Liver (tissue), 9 donors: ENCODE measurements around the gene ANKRD50. TPM values are rescaled to one million over a fixed set of nuclear protein-coding genes. Genes with fewer than 3 reads are reported as not detected.

Source experiments
- DNase-seq: peaks from one replicate; pipeline ENCODE4 v3.0.0-alpha.2; 2017; ENCODE audit warnings: low spot score
- H3K27ac ChIP-seq, 2 donors: one replicate each; pipeline ENCODE4 v1.7.0; 2013; ENCODE audit warnings: inconsistent platforms in 2 of 2, low read length in 2 of 2, control low read depth in 1 of 2, low read depth in 1 of 2, mild to moderate bottlenecking in 1 of 2
- H3K27me3 ChIP-seq, 4 donors: one replicate each; pipeline versions ENCODE4 v1.6.1 to v1.7.0; 2013; ENCODE audit warnings: low read length in 3 of 4, inconsistent platforms in 1 of 4, mild to moderate bottlenecking in 1 of 4, moderate library complexity in 1 of 4; ENCODE audit not compliant: control insufficient read depth in 4 of 4, insufficient read depth in 4 of 4
- H3K36me3 ChIP-seq, 4 donors: one replicate each; pipeline versions ENCODE4 v1.6.1 to v1.7.0; 2013; ENCODE audit warnings: low read length in 3 of 4, mild to moderate bottlenecking in 3 of 4, low read depth in 1 of 4, moderate library complexity in 1 of 4; ENCODE audit not compliant: control insufficient read depth in 4 of 4, insufficient read depth in 3 of 4
- H3K4me1 ChIP-seq, 4 donors: one replicate each; pipeline versions ENCODE4 v1.6.1 to v1.7.0; 2013; ENCODE audit warnings: low read length in 3 of 4, mild to moderate bottlenecking in 3 of 4, moderate library complexity in 1 of 4; ENCODE audit not compliant: control insufficient read depth in 4 of 4, insufficient read depth in 4 of 4
- H3K4me3 ChIP-seq, 3 donors: one replicate each; pipeline versions ENCODE4 v1.6.1 to v1.7.0; 2013; ENCODE audit warnings: low read length in 3 of 3, control low read depth in 1 of 3, low read depth in 1 of 3, mild to moderate bottlenecking in 1 of 3
- H3K9ac ChIP-seq, 2 donors: one replicate each; pipeline ENCODE4 v1.7.0; 2013; ENCODE audit warnings: low read length in 2 of 2, mild to moderate bottlenecking in 2 of 2, moderate library complexity in 2 of 2, control low read depth in 1 of 2, low read depth in 1 of 2
- H3K9me3 ChIP-seq, 4 donors: one replicate each; pipeline versions ENCODE4 v1.6.1 to v1.7.0; 2013; ENCODE audit warnings: low read length in 3 of 4; ENCODE audit not compliant: control insufficient read depth in 4 of 4
- EGR1 ChIP-seq, 2 donors: IDR thresholded peaks; 2 replicates each; pipeline ENCODE4 v1.6.1; 2016 to 2018; ENCODE audit warnings: antibody characterized with exemption in 2 of 2, low read depth in 2 of 2
- HNF4A ChIP-seq, 2 donors: conservative IDR thresholded peaks; 2 replicates each; pipeline ENCODE4 v1.6.1; 2016; ENCODE audit warnings: antibody characterized with exemption in 2 of 2, mild to moderate bottlenecking in 2 of 2
- HNF4G ChIP-seq: IDR thresholded peaks from 2 replicates; pipeline ENCODE4 v1.6.1; 2016; ENCODE audit warnings: antibody characterized with exemption
- JUND ChIP-seq, 2 donors: IDR thresholded peaks; 2 replicates each; pipeline ENCODE4 v1.6.1; 2016; ENCODE audit warnings: antibody characterized with exemption in 2 of 2
- RAD21 ChIP-seq, 2 donors: IDR thresholded peaks; 2 replicates each; pipeline ENCODE4 v1.6.1; 2016; ENCODE audit warnings: antibody characterized with exemption in 2 of 2, mild to moderate bottlenecking in 2 of 2
- RXRA ChIP-seq, 2 donors: IDR thresholded peaks; 2 replicates each; pipeline ENCODE4 v1.6.1; 2017 to 2018; ENCODE audit warnings: antibody characterized with exemption in 2 of 2, mild to moderate bottlenecking in 1 of 2
- TAF1 ChIP-seq: conservative IDR thresholded peaks from 2 replicates; pipeline ENCODE4 v1.6.1; 2016; ENCODE audit warnings: antibody characterized with exemption, mild to moderate bottlenecking
- YY1 ChIP-seq: IDR thresholded peaks from 2 replicates; pipeline ENCODE4 v1.6.1; 2016; ENCODE audit warnings: antibody characterized with exemption, mild to moderate bottlenecking
- WGBS: extraction: QIAGEN DNeasy Blood & Tissue Kit; methylation state at CpG from one replicate; pipeline ENCODE4 v1.1.7; 2013; 5-methylcytosine and 5-hydroxymethylcytosine counted together
- polyA plus RNA-seq, 2 donors: library from polyadenylated mRNA; stranded (reverse) in 1 of 2; unstranded in 1 of 2; fragments of 200-250 nt in 1 of 2; fragments of >200 nt in 1 of 2; fragmentation: Nextera tagmentation in 1 of 2; extraction: Ambion mirVana in 1 of 2; gene quantifications; one replicate each; pipeline versions ENCODE4 v1.2.1 to v1.2.3, GENCODE V29; 2013 to 2015
- total RNA-seq, 2 donors: library from RNA; depleted of rRNA; stranded (reverse); fragments of >200 nt; gene quantifications; one replicate each; pipeline ENCODE4 v1.2.3, GENCODE V29; 2014
- TF ChIP-seq, protein P1 (sequence below): IDR thresholded peaks from 2 replicates; pipeline ENCODE4 v1.6.1; 2016; ENCODE audit warnings: antibody characterized with exemption
- TF ChIP-seq, protein P2 (sequence below): IDR thresholded peaks from 2 replicates; pipeline ENCODE4 v1.6.1; 2016; ENCODE audit warnings: antibody characterized with exemption, mild to moderate bottlenecking
- TF ChIP-seq, protein P3 (sequence below): IDR thresholded peaks from 2 replicates; pipeline ENCODE4 v1.6.1; 2016; ENCODE audit warnings: antibody characterized with exemption
- donor health status: healthy.
- donor health status: healthy.
- donor health status: healthy.
- donor health status: healthy.
- donor health status: healthy.

Gene ANKRD50
- total and polyA plus RNA-seq, 4 donors = 2.4 to 16.7 (median 6.0) TPM

DNA sequence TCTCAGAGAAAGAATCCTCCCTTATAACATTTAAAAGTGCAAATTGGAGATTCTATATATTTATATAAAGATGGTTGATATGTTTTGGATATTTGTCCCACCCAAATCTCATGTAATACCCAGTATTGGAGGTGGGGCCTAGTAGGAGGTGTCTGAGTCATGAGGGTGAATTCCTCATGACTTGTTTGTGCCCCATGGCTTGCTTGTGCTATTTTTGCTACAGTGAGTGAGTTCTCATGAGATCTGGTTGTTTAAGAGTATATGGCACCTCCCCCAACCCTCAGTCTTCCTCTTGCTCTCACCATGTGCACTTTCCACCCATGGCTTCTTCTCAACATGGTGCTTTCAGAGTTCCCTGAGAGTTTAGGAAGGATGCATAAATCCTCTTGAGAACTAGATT is 9.5 kb upstream of the ANKRD50 start:
- DNase-seq = no peak
- TF ChIP-seq RXRA (IDR thresholded peaks at IDR 0.05) (no peak), HNF4A (conservative IDR thresholded peaks at IDR 0.05) (no peak), TAF1 (no peak), EGR1 (IDR thresholded peaks at IDR 0.05; ENCODE audit: low read depth in 2 of 2) (no peak), HNF4G (no peak), YY1 (no peak), RAD21 (IDR thresholded peaks at IDR 0.05) (no peak)
- TF ChIP-seq, protein P1, sequence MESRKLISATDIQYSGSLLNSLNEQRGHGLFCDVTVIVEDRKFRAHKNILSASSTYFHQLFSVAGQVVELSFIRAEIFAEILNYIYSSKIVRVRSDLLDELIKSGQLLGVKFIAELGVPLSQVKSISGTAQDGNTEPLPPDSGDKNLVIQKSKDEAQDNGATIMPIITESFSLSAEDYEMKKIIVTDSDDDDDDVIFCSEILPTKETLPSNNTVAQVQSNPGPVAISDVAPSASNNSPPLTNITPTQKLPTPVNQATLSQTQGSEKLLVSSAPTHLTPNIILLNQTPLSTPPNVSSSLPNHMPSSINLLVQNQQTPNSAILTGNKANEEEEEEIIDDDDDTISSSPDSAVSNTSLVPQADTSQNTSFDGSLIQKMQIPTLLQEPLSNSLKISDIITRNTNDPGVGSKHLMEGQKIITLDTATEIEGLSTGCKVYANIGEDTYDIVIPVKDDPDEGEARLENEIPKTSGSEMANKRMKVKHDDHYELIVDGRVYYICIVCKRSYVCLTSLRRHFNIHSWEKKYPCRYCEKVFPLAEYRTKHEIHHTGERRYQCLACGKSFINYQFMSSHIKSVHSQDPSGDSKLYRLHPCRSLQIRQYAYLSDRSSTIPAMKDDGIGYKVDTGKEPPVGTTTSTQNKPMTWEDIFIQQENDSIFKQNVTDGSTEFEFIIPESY = no peak
- TF ChIP-seq, protein P2, sequence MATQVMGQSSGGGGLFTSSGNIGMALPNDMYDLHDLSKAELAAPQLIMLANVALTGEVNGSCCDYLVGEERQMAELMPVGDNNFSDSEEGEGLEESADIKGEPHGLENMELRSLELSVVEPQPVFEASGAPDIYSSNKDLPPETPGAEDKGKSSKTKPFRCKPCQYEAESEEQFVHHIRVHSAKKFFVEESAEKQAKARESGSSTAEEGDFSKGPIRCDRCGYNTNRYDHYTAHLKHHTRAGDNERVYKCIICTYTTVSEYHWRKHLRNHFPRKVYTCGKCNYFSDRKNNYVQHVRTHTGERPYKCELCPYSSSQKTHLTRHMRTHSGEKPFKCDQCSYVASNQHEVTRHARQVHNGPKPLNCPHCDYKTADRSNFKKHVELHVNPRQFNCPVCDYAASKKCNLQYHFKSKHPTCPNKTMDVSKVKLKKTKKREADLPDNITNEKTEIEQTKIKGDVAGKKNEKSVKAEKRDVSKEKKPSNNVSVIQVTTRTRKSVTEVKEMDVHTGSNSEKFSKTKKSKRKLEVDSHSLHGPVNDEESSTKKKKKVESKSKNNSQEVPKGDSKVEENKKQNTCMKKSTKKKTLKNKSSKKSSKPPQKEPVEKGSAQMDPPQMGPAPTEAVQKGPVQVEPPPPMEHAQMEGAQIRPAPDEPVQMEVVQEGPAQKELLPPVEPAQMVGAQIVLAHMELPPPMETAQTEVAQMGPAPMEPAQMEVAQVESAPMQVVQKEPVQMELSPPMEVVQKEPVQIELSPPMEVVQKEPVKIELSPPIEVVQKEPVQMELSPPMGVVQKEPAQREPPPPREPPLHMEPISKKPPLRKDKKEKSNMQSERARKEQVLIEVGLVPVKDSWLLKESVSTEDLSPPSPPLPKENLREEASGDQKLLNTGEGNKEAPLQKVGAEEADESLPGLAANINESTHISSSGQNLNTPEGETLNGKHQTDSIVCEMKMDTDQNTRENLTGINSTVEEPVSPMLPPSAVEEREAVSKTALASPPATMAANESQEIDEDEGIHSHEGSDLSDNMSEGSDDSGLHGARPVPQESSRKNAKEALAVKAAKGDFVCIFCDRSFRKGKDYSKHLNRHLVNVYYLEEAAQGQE = no peak
- TF ChIP-seq, protein P3, sequence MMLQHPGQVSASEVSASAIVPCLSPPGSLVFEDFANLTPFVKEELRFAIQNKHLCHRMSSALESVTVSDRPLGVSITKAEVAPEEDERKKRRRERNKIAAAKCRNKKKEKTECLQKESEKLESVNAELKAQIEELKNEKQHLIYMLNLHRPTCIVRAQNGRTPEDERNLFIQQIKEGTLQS = no peak

DNA sequence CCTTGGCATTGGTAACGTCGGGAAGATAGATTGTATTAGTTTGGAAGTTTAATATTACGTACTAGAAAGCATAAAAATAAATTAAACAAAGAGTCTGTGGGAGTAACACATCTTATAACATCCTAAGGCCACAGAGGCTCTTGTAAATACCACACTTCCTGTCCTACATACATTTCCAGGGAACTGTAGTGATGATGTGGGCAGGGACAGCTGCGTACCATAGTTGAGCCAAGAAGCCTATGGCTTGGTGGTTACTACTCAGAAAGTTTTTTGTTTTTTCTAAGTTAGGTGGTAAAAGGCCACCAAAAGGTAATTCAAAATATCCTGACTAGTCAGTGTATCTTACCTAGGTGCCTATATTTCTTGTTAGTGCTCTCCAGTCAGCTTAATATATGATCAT is 4.6 kb upstream of the ANKRD50 start:
- no peak overlapping the region for H3K4me3 ChIP-seq
- no peak overlapping the region for H3K9ac ChIP-seq
- peaks cover 0 to 8% (median 2%) of the 10 kb centered on the region in 4 donors for H3K4me1 ChIP-seq
- no peak for DNase-seq
- TF ChIP-seq YY1 = no peak
- TF ChIP-seq TAF1 = no peak
- TF ChIP-seq RXRA (IDR thresholded peaks at IDR 0.05) = no peak
- TF ChIP-seq JUND (IDR thresholded peaks at IDR 0.05) = no peak
- TF ChIP-seq, protein P1 = no peak
- no peak for TF ChIP-seq HNF4G
- no peak overlapping the region for H3K27ac ChIP-seq
- H3K27me3 ChIP-seq = no peaks in the 10 kb centered on the region
- H3K9me3 ChIP-seq = no peaks in the 10 kb centered on the region
- no peaks in the 10 kb centered on the region for H3K36me3 ChIP-seq
- 95% methylated on average over 4 of the region's 4 CpGs for WGBS

More for the DNA sequence above, 9.5 kb upstream of the ANKRD50 start:
- Histone ChIP-seq H3K9me3 (no peaks in the 10 kb centered on the region), H3K9ac (no peak overlapping the region), H3K27me3 (no peaks in the 10 kb centered on the region), H3K4me3 (no peak overlapping the region), H3K36me3 (no peaks in the 10 kb centered on the region), H3K27ac (no peak overlapping the region), H3K4me1 (no peaks in the 10 kb centered on the region)
